Retinal pigment epithelial cell (primary cell): ENCODE data around the gene CHD1.
A peak's percentile ranks its signal among the peaks of the same experiment; 100 is the strongest.

Source experiments
- DNase-seq: peaks from one replicate; pipeline ENCODE4 v3.0.0-alpha.2; 2010; ENCODE audit warnings: low read depth
- H3K4me3 ChIP-seq: 2 replicates; pipeline ENCODE4 v1.5.1; 2011; ENCODE audit warnings: mild to moderate bottlenecking, low read length, control low read depth, moderate library complexity
- TF ChIP-seq, protein P1 (sequence below): conservative IDR thresholded peaks from 2 replicates; pipeline ENCODE4 v1.5.1; 2011; ENCODE audit warnings: low read depth, low read length, control low read depth, inconsistent platforms

The CHD1 gene

DNA sequence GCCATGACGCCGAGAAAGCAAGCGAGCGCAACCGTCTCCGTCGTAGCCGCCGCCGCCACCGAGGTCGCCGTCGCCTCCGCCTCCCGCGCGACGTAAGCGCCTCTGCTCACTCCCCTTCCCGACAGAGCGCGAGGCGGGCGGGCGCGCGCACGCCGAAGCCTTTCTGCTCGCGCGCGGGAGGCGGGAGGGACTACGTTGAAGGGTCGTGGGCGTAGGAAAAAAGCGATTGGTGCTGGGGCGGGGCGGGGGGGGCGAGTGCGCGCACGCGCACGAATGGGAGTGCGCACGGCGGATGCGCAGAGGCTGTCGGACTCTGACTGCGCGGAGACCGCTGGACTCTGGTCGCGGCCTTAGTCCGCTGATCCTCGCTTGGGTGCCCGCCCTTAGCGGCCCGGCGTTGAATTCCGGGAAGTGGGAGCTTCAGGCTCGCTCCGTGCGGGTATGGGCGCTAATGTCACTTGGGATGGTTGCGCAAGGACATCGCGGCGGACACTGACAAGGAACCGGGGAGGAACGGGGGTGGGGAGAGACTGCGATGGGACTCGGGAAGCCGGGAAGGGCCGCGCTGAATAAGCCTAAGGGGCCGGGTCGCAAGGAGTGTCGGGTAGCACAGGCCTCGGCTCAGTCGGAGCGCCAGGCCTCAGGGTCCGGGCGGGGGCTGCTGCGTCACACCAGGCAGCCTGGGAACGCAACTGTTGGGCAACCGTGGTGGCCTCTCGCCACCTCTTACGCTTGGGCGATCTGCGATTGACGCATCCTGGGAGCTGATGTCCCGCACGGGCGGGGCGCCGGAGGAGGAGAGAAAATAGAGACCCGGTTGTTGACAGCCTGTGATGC, at the start of gene CHD1:
Gene CHD1 (minus strand): TSS at position 135 of the 837 bp plus-strand sequence. CDS start 2,621 bp downstream, outside the sequence.
- H3K4me3 ChIP-seq, result peak within 1 kb of the TSS; percentile 93
- DNase-seq, result peak; percentile 88
- TF ChIP-seq, protein P1, sequence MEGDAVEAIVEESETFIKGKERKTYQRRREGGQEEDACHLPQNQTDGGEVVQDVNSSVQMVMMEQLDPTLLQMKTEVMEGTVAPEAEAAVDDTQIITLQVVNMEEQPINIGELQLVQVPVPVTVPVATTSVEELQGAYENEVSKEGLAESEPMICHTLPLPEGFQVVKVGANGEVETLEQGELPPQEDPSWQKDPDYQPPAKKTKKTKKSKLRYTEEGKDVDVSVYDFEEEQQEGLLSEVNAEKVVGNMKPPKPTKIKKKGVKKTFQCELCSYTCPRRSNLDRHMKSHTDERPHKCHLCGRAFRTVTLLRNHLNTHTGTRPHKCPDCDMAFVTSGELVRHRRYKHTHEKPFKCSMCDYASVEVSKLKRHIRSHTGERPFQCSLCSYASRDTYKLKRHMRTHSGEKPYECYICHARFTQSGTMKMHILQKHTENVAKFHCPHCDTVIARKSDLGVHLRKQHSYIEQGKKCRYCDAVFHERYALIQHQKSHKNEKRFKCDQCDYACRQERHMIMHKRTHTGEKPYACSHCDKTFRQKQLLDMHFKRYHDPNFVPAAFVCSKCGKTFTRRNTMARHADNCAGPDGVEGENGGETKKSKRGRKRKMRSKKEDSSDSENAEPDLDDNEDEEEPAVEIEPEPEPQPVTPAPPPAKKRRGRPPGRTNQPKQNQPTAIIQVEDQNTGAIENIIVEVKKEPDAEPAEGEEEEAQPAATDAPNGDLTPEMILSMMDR, result no peak

DNA sequence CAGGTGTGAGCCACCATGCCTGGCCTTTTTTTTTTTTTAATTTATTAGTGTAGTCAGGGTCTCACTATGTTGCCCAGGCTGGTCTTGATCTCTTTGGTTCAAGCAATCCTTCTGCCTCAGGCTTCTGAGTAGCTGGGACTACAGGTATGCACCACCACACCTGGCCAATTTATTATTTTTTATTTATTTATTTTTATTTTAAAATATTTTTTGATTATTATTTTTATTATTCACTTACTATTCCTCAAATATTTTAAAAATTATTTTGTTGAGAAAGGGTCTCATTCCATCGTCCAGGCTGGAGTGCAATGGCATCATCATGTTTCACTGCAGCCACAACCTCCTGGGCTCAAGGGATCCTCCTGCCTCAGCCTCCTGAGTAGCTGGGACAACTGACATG, 49.7 kb upstream of the CHD1 start:
- no peak for DNase-seq
- TF ChIP-seq, protein P1, result no peak

DNA sequence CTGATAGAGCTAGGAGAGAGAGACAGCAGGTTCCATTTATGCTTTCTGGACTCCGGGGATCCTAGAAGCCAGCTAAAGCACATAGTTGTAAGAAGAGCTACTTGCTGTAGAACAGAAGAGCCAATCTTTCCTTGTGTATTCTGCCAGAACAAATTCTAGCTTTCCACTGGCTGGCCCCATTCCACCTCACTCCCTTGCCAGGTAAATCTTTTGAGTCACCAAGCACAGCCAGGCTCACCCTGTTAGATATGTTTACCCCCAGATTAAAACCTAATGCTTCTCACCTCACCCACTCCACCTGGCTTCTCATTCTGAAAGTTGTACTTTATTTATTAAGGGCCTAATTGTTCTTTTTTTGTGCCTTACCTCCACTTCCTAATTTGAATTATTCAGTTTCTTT, 48.9 kb upstream of the CHD1 start:
- H3K4me3 ChIP-seq, result no peak overlapping the region
- TF ChIP-seq, protein P1, result no peak
- peak; percentile 8 for DNase-seq

More for the DNA sequence above, 49.7 kb upstream of the CHD1 start:
- no peak overlapping the region for H3K4me3 ChIP-seq

DNA sequence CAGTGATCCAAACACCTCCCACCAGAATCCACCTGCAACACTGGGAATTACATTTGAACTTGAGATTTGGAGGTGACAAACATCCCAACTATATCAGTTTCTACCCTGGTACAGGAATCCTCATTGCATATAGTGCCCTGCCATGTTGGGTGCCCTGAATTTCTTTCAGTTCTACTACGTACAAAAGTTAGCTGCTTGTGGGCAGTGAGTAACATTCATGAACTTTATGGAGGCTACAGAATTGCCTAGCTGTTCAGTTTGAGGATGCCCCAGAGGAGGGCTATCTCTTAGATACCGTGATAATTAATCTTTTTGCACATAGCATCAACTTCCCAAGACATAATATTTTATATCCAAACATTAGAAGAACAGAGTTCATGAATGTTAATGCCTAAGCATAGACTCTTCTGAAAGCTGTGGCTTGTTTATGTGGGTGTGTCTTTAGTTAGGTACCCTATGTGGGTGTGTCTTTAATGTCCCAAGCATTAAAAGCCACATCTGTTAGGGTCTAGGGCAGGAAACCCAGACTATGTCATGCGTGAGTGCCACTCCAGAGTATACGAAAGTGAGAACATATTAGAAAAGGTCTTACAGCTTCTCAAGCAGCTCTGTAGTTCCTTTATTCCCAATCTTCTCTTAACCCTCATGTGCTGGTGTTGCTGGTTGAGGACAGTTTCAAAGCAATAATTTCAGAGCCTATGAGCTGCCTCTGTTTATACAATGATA, 47.0 kb upstream of the CHD1 start:
- TF ChIP-seq, protein P1, result no peak
- no peak overlapping the region for H3K4me3 ChIP-seq
- DNase-seq, result no peak

DNA sequence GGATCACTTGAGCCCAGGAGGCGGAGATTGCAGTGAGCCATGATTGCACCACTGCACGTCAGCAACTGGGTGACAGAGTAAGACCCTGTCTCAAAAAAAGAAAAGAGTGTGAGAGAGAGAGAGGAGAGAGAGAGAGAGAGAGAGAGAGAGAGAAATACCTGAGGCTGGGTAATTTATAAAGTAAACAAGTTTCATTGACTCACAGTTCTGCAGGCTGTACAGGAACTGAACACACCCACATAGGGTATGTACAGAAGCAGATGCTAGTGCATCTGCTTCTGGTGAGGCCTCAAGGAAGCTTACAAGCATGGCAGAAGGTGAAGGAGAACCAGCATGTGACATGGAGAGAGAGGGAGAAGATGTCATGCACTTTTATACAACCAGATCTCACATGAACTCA, 46.4 kb upstream of the CHD1 start:
- TF ChIP-seq, protein P1, result no peak
- no peak overlapping the region for H3K4me3 ChIP-seq
- DNase-seq, result no peak

DNA sequence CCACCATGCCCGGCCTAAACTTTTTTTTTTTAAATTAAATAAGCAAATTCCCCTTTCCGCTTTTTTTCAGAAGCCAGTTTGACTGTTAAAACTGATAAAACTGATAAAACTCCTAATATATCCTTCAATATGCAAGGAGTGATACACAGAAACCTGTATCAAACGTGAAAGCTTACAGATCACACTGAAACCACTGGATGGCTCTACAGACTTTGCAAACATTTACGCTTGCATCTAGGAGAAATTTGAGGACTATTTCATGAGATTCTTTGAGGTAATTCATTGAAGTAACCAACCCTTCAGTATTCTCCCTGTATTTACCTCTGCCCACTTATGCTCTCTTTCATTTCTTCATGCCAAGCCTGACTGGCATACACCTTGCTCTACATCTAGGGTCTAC, 40.6 kb upstream of the CHD1 start:
- DNase-seq, result no peak
- TF ChIP-seq, protein P1, result no peak

DNA sequence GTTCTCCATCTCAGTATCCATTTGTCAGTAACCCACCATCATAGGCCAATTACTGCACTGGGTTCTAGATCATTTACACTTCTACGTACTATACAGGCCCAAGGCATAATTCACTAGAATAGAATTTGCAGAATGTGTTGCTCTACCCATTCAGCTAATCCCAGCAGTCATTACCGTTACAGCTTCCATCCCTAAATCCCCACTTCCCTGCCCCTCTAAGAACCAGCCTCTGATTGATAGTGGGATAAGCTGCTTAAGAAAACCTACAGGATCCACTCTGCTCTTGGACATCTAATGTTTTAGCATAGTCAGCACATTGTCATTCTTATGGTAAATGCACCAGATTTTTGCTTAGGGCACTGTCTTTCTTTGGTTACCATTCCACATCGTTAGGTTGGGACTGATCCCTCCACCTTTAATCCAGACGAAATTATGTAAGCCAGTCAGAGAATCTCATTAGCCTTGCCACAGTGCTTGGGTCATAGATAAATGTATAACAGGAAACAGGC, 39.3 kb upstream of the CHD1 start:
- no peak overlapping the region for H3K4me3 ChIP-seq
- no peak for DNase-seq
- TF ChIP-seq, protein P1, result no peak

More for the DNA sequence above, 40.6 kb upstream of the CHD1 start:
- H3K4me3 ChIP-seq, result no peak overlapping the region
